KBM-7 (cell line): Measurements from ENCODE around the gene SHTN1.

ENCODE experiments used
- DNase-seq: peaks from one replicate; pipeline ENCODE4 v3.0.0-alpha.2; 2015
- in situ Hi-C: fragments of 300-500 bp; cut with MboI; formaldehyde crosslinking; loops from 2 replicates; pipeline ENCODE4 v1.14.3; 2020; ENCODE audit warnings: low sequenced_read_pairs, low pct_unique_long_range_greater_than_20kb, mixed read lengths

SHTN1 gene

GRCh38 chr10:116925056-116925455 lies 79.9 kb downstream of the SHTN1 start:
- in situ Hi-C loops: no loop called here
- DNase-seq: no peak

GRCh38 chr10:116919706-116920105 lies 85.3 kb downstream of the SHTN1 start:
- in situ Hi-C loops: no loop called here
- DNase-seq: no peak

GRCh38 chr10:116919164-116919563 lies 85.8 kb downstream of the SHTN1 start:
- no peak for DNase-seq
- in situ Hi-C loops: no loop called here

- in situ Hi-C loops: no loop called here
- no peak for DNase-seq
Observed at GRCh38 chr10:116918583-116918982, 86.4 kb downstream of the SHTN1 start.

- no peak for DNase-seq
- in situ Hi-C loops: no loop called here
Observed at GRCh38 chr10:116917481-116917880, 87.5 kb downstream of the SHTN1 start.

- DNase-seq: no peak
- in situ Hi-C loops: no loop called here
Observed at GRCh38 chr10:116915340-116915739, 89.6 kb downstream of the SHTN1 start.

GRCh38 chr10:116913695-116914094 lies 91.3 kb downstream of the SHTN1 start:
- in situ Hi-C loops: no loop called here

GRCh38 chr10:116912162-116912561 lies 92.8 kb downstream of the SHTN1 start:
- in situ Hi-C loops: no loop called here
- no peak for DNase-seq

More at GRCh38 chr10:116913695-116914094, 91.3 kb downstream of the SHTN1 start:
- DNase-seq: no peak

- in situ Hi-C loops: no loop called here
- no peak for DNase-seq
Observed at GRCh38 chr10:116910910-116911309, 94.1 kb downstream of the SHTN1 start.

- in situ Hi-C loops: no loop called here
- no peak for DNase-seq
Observed at GRCh38 chr10:116909307-116909706, 95.7 kb downstream of the SHTN1 start.

GRCh38 chr10:116907245-116907987 lies 97.6 kb downstream of the SHTN1 start:
- in situ Hi-C loops: no loop called here
- DNase-seq: no peak

- no peak for DNase-seq
- in situ Hi-C loops: no loop called here
Observed at GRCh38 chr10:116905845-116906210, 99.2 kb downstream of the SHTN1 start.

- in situ Hi-C loops: no loop called here
- no peak for DNase-seq
Observed at GRCh38 chr10:116899626-116900025, 105.4 kb downstream of the SHTN1 start.

GRCh38 chr10:116893686-116894037 lies 111.3 kb downstream of the SHTN1 start:
- in situ Hi-C loops: no loop called here

GRCh38 chr10:116892907-116893685 lies 111.9 kb downstream of the SHTN1 start:
- in situ Hi-C loops: no loop called here
- DNase-seq: peak; percentile 72

More at GRCh38 chr10:116893686-116894037, 111.3 kb downstream of the SHTN1 start:
- no peak for DNase-seq

GRCh38 chr10:116891208-116891607 lies 113.8 kb downstream of the SHTN1 start:
- in situ Hi-C loops: no loop called here
- peak; percentile 60 for DNase-seq

GRCh38 chr10:116889066-116889465 lies 115.9 kb downstream of the SHTN1 start:
- in situ Hi-C loops: no loop called here
- DNase-seq: no peak

- DNase-seq: no peak
- in situ Hi-C loops: no loop called here
Observed at GRCh38 chr10:116888380-116889055, 116.5 kb downstream of the SHTN1 start.

GRCh38 chr10:116886772-116887171 lies 118.2 kb downstream of the SHTN1 start:
- no peak for DNase-seq
- in situ Hi-C loops: no loop called here

- in situ Hi-C loops: no loop called here
- no peak for DNase-seq
Observed at GRCh38 chr10:116882639-116883038, 122.3 kb downstream of the SHTN1 start.
